GM21528 (cell line): Measurements from ENCODE around the gene PSTPIP2.

Source experiments
- ATAC-seq: cut with Tn5 transposase; IDR thresholded peaks from one replicate; pipeline ENCODE4 v1.9.1; 2021; ENCODE audit warnings: mild to moderate bottlenecking, moderate library complexity; ENCODE audit not compliant: unreplicated experiment, low FRiP score

The PSTPIP2 gene

GRCh38 chr18:46040747-46041104 lies 31.3 kb downstream of the PSTPIP2 start:
- no peak for ATAC-seq

- ATAC-seq: no peak
Observed at GRCh38 chr18:46040033-46040746, 31.9 kb downstream of the PSTPIP2 start.

GRCh38 chr18:46037512-46038305 lies 34.4 kb downstream of the PSTPIP2 start:
- ATAC-seq: no peak

- no peak for ATAC-seq
Observed at GRCh38 chr18:46035696-46036680, 36.1 kb downstream of the PSTPIP2 start.

- no peak for ATAC-seq
Observed at GRCh38 chr18:46034230-46034629, 37.8 kb downstream of the PSTPIP2 start.

- no peak for ATAC-seq
Observed at GRCh38 chr18:46031741-46032140, 40.3 kb downstream of the PSTPIP2 start.

- no peak for ATAC-seq
Observed at GRCh38 chr18:46028536-46028891, 43.5 kb downstream of the PSTPIP2 start.

- ATAC-seq: no peak
Observed at GRCh38 chr18:46019936-46020335, 52.1 kb downstream of the PSTPIP2 start.

- no peak for ATAC-seq
Observed at GRCh38 chr18:46013484-46014189, 58.4 kb downstream of the PSTPIP2 start.

GRCh38 chr18:46010676-46011075 lies 61.4 kb downstream of the PSTPIP2 start:
- no peak for ATAC-seq

- no peak for ATAC-seq
Observed at GRCh38 chr18:46010050-46010449, 62.0 kb downstream of the PSTPIP2 start.

- no peak for ATAC-seq
Observed at GRCh38 chr18:46009125-46009840, 62.8 kb downstream of the PSTPIP2 start.

GRCh38 chr18:46008531-46008930 lies 63.5 kb downstream of the PSTPIP2 start:
- no peak for ATAC-seq

GRCh38 chr18:46007165-46007564 lies 64.9 kb downstream of the PSTPIP2 start:
- no peak for ATAC-seq

GRCh38 chr18:46002934-46003333 lies 69.1 kb downstream of the PSTPIP2 start:
- no peak for ATAC-seq

- no peak for ATAC-seq
Observed at GRCh38 chr18:46001892-46002291, 70.2 kb downstream of the PSTPIP2 start.

- ATAC-seq: no peak
Observed at GRCh38 chr18:46001074-46001473, 71.0 kb downstream of the PSTPIP2 start.

GRCh38 chr18:45999536-45999935 lies 72.5 kb downstream of the PSTPIP2 start:
- ATAC-seq: no peak

GRCh38 chr18:45998244-45998643 lies 73.8 kb downstream of the PSTPIP2 start:
- ATAC-seq: no peak

GRCh38 chr18:45997700-45998151 lies 74.3 kb downstream of the PSTPIP2 start:
- ATAC-seq: no peak
